GM21528 (cell line): ENCODE measurements around the gene ATP6V1F.

Experiments
- ATAC-seq: cut with Tn5 transposase; IDR thresholded peaks from one replicate; pipeline ENCODE4 v1.9.1; 2021; ENCODE audit warnings: mild to moderate bottlenecking, moderate library complexity; ENCODE audit not compliant: unreplicated experiment, low FRiP score

The ATP6V1F gene

DNA sequence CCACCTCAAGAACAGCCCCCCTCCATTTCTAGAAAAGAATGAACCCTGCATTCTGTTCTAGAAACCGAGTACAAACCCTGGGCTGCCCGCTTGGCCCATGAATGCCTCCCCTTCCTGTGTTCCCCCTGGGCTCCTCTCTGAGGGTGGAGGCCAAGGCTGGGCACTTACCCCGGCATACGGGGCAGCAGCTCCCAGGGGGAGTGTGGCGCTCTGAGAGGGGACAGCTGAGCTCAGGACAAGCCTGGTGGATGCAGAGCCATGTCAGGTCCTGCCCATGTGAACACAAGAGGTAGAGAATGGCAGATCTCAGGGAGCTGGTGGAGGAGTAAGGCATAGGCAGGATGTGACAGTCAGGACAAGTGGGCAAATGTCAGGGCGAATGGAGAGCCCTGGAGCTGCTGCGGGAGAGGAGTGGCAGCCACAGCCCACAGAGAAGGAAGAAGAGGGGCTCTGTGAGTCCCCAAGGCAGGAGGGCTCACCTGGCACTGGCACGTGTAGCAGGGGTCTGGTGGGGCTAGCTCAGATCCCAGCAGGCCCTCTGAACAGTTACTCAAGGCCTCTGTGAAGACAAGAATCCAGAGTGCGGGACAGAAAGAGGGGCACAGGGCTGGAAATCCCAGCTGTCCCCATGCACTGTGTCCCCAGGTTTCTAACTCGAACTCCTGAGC, 18.9 kb downstream of the ATP6V1F start:
- ATAC-seq, result no peak

DNA sequence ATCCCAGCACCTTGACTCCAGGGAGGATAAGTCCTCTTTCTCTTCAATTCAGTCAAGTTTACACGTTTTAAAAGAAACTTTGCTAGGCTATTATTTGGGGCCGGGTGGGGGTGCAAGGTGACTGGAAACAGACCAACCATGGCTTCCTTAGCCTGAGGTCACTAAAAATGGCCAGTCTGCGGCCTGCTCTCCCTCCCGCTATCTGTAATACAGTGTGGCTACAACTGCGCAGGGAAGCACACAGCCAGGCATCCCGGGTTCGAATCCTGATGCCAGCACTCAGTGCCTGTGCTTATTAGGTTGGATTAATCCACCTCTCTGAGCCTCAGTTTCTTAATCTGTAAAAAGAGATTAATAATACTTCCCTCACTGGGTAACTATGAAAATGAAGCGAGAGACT, 19.5 kb downstream of the ATP6V1F start:
- no peak for ATAC-seq

- ATAC-seq, result no peak
Observed at GRCh38 chr7:128883622-128884448, 21.2 kb downstream of the ATP6V1F start.

DNA sequence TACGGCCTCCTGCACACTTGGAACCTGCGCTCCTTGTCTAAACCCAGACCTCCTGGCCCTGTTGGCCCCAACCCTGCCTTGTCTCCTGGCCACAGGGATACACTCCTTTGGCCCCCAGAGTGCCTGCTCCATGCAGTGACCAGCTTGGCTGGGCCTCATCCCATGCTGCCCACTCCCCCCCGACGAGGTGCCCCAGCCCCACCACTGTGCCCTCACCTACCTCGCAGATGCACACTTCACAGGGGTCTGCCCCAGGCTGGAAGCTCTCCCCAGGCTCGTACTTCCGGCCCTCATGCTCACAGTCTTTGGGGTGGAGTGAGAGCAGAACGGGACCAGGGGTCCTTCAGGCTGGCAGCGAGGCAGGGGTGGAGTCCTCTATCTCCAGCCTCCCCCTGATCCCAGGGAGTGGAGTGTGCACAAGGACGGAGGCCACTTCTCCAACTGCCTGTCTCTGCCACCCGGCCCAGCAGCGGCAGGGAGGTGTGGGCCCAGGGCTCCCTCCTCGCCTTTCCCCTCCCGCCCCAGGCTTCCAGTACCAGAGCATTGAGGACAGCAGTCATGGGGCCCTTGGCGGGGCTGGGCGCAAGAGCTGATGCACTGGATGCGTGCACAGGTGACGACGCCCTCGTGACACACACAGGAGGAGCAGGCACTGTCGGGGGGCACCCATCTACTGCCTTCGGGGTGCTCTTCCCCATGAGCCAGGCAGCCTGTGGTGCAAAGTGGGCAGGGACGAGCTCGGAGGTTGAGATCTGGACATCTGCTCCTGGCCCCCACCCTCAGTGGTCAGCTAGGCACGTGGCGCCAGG, 22.1 kb downstream of the ATP6V1F start:
- ATAC-seq, result no peak

DNA sequence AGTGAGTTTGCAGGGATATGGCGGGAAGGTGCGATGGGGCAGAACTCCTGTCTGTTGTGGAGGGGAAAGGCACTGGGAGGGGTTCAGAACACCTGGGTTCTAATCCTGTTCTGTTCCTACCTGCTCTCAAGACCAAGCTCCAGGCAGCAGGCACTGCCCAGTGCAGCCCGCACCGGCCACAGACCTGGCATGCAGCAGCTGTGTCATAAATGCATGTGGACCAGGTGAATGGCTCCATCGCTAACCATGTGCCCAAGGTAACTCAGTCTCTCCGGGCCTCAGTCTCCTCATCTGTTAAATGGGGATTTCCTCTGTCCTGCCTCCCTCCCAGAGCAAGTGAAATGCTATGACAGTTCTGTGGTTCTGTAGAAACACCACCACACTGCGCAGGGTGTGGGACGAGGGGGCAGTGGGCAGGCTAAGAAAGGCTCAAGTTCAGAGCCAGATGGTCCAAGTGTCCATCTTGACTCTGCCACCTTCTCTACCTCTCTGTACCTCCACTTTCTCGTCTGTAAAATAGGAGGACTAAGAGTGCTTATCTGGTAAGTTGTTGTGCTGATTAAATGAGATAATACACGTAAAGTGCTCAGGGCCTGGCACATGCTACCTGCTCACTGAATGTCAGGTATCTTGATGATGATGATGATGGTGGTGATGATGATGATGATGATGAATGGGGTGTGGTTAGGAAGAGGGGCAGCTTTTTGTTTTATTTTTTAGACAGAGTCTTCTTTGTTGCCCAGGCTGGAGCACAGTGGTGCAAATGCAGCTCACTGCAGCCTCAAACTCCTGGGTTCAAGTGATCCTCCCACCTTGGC, 22.9 kb downstream of the ATP6V1F start:
- no peak for ATAC-seq

DNA sequence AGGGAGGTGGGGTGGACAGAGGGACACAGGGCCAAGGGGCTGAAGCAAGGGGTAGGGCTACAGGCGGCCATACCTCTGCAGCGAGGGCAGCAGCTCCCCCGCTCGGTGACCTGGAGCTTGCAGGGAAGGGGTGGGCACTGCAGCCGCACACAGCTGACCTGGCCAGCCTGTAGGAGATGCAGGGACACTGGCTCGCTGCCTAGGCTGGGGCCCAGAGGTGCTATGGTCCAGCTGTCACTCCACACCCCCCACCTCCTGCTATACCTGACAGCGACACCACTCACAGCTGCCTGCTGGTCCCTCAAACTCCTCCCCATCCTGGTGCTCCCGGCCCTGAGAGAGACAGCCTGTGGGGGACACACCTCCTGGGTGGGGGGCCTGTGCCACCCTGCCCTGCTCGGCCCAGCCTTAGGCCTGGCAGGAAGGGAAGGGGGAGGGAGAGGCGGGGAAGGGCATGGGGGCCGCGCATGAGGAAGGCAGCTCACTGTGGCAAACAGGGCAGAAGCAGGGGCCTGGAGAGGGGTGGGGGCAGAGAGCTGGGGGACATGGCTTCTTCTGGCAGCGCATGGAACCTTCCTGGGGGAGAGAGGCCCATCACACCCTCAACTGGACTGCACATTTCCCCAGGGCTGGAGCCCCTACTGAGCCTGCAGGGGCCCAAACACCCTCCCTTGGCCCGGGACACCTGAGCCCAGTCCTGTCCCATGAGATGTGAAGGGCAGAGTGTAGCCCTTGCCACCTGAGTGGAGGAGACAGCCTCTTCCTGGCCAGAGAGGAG, 23.9 kb downstream of the ATP6V1F start:
- ATAC-seq, result no peak

DNA sequence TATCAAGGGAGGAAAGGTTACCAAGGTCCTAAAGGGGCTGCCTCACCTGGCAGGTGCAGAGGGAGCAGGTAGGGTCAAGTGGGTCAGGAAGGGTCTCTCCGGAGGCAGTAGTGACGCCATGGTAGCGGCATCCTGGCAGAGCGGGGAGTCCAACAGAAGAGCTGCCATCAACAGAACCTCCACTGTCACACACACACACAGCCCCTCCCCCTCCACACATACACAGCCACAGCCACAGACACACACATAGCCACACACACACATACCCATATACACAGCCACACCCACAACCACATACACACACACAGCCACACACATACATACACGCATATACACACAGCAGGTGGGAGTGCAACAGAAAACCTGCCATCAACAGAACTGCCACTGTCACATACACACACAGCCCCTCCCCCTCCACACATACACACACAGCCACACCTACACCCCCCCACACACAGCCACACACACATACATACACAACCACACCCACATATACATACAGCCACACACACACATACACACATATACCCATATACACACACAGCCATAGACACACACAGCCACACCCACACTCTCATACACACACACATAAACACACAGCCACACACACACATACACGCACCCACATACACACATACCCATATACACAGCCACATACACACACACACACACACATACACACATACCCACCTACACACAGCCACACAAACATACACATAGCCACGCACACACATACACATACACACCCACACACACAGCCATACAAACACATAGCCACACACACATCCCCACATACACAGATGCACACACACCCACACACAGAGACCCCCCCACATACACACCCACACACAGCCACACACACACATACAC, 24.7 kb downstream of the ATP6V1F start:
- ATAC-seq, result no peak

DNA sequence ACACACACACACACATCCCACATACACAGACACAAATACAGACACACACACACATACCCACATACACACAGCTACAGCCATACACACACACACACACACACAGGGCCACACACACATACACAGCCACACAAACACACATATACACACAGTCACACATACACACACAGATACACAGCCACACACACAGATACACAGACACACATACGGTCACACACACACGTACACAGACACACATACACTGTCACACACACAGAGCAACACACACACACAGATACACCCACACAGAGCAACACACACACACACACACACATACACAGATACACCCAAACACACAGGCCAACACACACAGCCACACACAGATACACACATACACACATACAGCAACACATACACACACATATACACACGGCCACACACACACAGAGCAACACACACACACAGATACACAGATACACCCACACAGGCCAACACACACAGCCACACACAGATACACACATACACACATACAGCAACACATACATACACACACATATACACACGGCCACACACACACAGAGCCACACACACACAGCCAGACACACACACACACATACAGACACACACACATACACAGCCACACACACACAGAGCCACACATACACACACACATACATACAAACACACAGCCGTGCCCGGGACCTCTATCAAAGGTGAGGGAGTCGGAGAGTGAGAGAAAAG, 25.5 kb downstream of the ATP6V1F start:
- ATAC-seq, result no peak

DNA sequence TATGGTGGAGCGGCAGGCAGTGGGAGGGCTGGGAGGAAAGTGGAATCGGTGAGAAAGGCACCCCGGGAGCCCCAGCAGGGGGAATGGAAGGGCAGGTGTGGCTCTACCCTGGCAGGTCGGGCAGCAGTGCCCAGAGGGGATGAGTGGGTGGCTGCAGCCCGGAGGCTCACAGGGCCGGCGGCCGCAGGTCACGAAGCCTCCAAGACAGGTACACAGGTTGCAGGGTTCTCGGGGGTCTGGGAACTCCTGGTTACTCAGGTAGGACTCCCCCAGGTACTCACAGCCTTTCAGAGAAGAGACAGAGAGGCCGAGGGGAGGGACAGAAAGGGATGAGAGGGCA, 26.1 kb downstream of the ATP6V1F start:
- no peak for ATAC-seq

GRCh38 chr7:128889121-128889520, 26.5 kb downstream of the ATP6V1F start:
- no peak for ATAC-seq

DNA sequence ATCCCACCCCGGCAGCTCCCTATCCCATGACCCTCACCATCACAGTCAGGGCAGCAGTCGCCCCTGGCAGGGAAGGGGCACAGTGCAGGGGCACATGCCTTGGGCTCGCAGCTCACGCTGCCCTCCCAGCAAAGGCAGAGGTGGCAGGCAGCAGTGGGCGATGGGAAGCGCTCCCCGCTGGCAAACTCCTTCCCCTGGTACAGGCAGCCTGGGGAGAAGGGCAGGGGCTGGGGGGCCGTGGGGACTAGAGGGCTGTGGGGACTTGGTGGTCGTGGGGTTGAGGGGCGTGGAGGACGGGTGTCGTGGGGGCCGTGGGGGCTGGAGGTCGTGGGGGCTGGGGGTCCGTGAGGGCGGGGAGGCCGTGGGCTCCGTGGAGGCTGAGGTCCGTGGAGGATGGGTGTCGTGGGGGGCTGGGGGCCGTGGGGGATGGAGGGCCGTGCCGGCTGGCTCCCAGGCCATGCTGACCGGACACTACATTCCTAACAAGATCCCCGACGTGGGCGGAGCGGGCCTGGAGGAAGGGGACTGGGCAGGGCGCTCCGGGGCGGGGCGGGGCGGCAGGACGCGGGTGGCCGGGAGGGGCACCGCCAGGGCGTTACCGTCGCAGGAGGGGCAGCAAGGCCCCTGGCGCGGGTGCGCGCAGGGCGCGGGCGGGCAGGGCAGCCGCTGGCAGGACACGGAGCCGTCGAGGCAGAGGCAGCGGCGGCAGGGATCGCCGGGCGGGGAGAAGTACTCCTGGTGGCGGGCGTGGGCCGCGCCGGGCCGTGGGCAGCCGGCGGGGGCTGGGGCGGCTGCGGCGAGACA, 27.9 kb downstream of the ATP6V1F start:
- no peak for ATAC-seq

DNA sequence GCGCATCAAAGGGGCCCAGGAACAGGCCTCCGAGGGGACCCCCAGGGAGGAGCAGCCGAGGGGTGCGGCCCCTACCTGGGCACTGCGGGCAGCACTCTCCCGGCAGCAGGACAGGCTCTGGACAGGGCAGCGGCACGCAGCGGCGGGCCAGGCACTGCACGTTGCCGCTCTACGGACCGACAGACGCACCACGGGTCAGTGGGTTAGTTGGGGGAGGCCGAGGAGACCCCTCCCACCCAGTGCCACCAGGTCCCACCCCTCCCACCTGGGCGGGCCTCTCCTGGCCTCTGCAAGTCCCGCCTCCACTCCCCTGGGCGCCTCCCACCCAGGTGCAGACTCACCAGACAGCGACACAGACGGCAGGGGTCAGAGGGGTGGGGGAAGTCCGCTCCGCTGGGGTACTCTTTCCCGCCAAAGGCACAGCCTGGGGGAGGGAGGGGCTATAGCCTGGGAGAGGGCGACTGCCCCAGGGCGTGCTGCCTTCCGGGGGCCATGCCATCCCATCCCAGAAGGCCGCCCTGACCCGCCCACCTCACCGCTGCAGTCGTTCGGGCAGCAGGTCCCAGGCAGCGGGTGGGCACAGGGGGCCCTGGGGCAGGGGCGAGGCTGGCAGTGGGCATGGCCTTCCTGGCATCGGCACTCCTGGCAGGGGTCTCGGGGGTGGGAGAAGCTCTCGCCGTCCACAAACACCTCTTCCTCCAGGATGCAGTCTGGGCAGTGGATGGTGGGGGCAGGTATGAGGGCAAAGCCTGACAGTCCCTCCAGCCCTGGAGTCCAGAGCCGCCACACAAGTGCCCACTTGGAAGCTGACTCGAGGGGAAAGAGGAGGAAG, 28.7 kb downstream of the ATP6V1F start:
- no peak for ATAC-seq

DNA sequence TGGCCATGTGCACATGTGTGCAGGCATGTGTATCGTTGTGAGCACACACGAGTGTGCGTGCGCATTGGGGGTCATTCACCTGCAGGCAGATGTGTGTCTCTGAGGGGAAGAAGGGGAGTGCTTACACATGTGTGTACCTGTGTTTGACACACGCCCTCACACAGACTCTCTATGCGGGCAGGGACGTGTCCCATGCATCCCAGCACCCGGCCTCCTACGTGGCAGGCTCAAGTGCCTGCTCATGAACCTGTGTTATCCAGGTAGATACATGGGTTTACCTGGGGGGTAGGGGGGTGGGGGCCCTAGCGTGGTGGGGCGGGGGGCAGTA, 29.2 kb downstream of the ATP6V1F start:
- ATAC-seq, result no peak

DNA sequence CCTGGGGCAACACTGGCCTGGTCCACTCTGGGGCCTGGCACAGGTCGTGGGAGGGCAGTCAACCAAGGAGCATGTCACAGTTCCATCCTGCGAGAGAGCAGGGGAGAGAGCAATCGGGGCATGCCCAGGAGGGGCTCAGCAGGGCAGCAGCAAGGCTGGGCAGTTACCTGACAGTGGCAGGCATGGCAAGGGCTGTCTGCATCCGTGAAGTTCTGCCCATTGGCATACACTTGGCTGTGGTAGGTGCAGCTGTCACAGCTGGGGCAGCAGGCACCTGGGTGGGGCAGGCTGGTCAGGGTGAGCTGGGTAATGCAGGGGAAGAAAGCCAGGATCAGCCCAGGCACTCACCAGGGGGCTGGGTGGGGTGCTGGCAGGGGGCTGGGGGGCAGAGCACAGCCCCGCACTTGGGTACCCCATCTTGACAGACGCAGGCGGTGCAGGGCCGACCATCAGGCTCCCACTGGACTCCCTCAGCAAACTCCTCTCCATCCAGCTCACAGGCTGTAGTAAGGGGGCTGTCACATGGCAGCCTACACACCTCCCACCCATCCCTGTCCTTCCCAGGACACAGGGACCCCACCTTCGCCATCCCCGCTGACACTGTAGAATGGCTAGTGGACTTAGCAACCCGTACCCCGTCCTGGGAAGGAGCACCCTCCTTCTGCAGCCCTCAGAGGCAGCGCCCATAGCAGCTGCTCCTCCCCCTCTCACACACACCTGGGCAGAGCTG, 30.0 kb downstream of the ATP6V1F start:
- ATAC-seq, result no peak

DNA sequence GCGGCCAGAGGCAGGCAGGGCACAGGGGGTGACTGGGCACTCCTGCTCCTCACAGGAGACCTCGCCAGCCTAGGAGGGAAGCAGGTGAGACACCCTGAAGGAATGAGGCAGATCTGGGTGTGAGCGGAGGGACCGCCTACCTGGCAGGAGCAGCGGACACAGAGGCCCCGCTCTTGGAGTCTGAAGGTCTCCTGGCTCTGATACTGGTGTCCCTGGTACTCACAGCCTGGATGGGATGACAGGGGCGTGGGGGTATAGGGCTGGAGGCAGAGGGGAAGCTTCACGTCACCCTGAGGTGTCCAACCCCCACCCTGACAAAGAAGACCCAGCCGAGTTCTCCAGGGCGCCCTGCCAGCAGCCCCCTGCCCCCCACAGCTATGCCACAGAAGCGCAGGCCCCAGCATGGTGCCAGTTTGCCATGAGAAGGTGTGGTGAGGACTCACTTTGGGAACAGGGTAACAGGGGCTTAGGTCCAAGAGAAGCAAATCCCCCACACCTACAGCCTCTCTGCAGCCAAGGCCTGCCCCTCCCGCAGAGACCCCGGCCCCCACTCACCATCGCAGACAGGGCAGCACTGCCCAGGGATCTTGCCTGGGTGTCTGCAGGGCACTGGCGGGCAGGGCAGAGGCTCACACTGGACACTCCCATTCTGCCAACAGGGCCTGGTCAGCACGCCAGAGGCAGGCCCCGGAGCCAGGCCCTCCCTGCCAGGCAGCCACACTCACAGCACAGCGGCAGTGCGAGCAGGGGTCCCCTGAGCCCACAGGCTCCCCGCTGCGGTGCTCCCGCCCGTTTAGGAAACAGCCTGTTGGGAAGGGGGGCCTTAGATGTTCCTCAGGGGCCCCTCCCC, 30.8 kb downstream of the ATP6V1F start:
- no peak for ATAC-seq
